ENCODE results near the gene COL5A2.

- TF ChIP-seq POLR2A (conservative IDR thresholded peaks at IDR 0.05) (no peak), USF1 (CRISPR knock-in tag; IDR thresholded peaks at IDR 0.05) (no peak), CBX3 (IDR thresholded peaks at IDR 0.05; ENCODE audit: borderline replicate concordance in 1 of 2, low read length in 2 of 2) (no peak), RBBP5 (IDR thresholded peaks at IDR 0.05; ENCODE audit: borderline replicate concordance, insufficient read depth, low read length, poor library complexity, severe bottlenecking) (no peak)
Measured at GRCh38 chr2:189082376-189082975, 97.1 kb downstream of the COL5A2 start.
